Islet precursor cell (in vitro differentiated cells): ENCODE results near the gene IRS1.
"Not testable (repeated sequence)": the region's sequence is repeated elsewhere in the genome, so short reads cannot be mapped to it uniquely, and the experiment has no call there.

ENCODE experiments used
- DNase-seq: peaks from one replicate; pipeline ENCODE4 v3.0.0-alpha.2; 2018

Gene IRS1

GRCh38 chr2:226799211-226799975, at the start of gene IRS1:
Gene IRS1, minus strand, starts transcription at chr2:226799820. Its CDS starts 1,082 bp downstream, at chr2:226798738.
- DNase-seq = peak; percentile 92

- DNase-seq = no peak
Measured at GRCh38 chr2:226849349-226849748, 49.7 kb upstream of the IRS1 start.

GRCh38 chr2:226847511-226847910, 47.9 kb upstream of the IRS1 start:
- no peak for DNase-seq

GRCh38 chr2:226847090-226847489, 47.5 kb upstream of the IRS1 start:
- no peak for DNase-seq

GRCh38 chr2:226845386-226846116, 45.9 kb upstream of the IRS1 start:
- DNase-seq = no peak

- not testable (repeated sequence) for DNase-seq
Measured at GRCh38 chr2:226843001-226843400, 43.4 kb upstream of the IRS1 start.

GRCh38 chr2:226839951-226840350, 40.3 kb upstream of the IRS1 start:
- DNase-seq = no peak

GRCh38 chr2:226839161-226839560, 39.5 kb upstream of the IRS1 start:
- DNase-seq = no peak

- DNase-seq = no peak
Measured at GRCh38 chr2:226838722-226839121, 39.1 kb upstream of the IRS1 start.

GRCh38 chr2:226837787-226838603, 38.4 kb upstream of the IRS1 start:
- no peak for DNase-seq

GRCh38 chr2:226837334-226837733, 37.7 kb upstream of the IRS1 start:
- DNase-seq = no peak

- no peak for DNase-seq
Measured at GRCh38 chr2:226836548-226836885, 36.9 kb upstream of the IRS1 start.

- DNase-seq = peak; percentile 95
Measured at GRCh38 chr2:226835796-226836547, 36.4 kb upstream of the IRS1 start, which contains the start of gene RHBDD1. Gene RHBDD1, plus strand, starts transcription at chr2:226836054. Its CDS starts 28,640 bp downstream, at chr2:226864694.

GRCh38 chr2:226835420-226835795, 35.8 kb upstream of the IRS1 start:
- DNase-seq = peak; percentile 73

- DNase-seq = not testable (repeated sequence)
Measured at GRCh38 chr2:226834880-226835279, 35.3 kb upstream of the IRS1 start.

- DNase-seq = no peak
Measured at GRCh38 chr2:226832061-226832460, 32.4 kb upstream of the IRS1 start.

GRCh38 chr2:226831266-226831665, 31.6 kb upstream of the IRS1 start:
- no peak for DNase-seq

GRCh38 chr2:226829721-226830631, 30.4 kb upstream of the IRS1 start:
- DNase-seq = no peak

- DNase-seq = no peak
Measured at GRCh38 chr2:226828191-226828590, 28.6 kb upstream of the IRS1 start.

GRCh38 chr2:226825056-226825455, 25.4 kb upstream of the IRS1 start:
- no peak for DNase-seq

GRCh38 chr2:226818930-226819329, 19.3 kb upstream of the IRS1 start:
- no peak for DNase-seq
